ENCODE results near the gene TOGARAM2.

GRCh38 chr2:28949190-28949589 lies 31.9 kb upstream of the TOGARAM2 start:
- TF ChIP-seq SMAD1 (IDR thresholded peaks at IDR 0.05; ENCODE audit: low read depth, partially characterized antibody) (no peak), CTCF (IDR thresholded peaks at IDR 0.05 in 2 of 3, conservative IDR thresholded peaks at IDR 0.05 in 1 of 3; ENCODE audit: control insufficient read depth in 2 of 3, extremely low read depth in 1 of 3, insufficient read depth in 1 of 3, low read depth in 3 of 3, low read length in 3 of 3) (no peak), MXI1 (IDR thresholded peaks at IDR 0.05; ENCODE audit: low read depth, low read length) (no peak), EGR1 (IDR thresholded peaks at IDR 0.05; ENCODE audit: borderline replicate concordance in 1 of 2, low read depth in 2 of 2, low read length in 2 of 2) (no peak), EZH2 (IDR thresholded peaks at IDR 0.05; ENCODE audit: borderline replicate concordance, control insufficient read depth, low read depth, low read length) (no peak), CREB1 (IDR thresholded peaks at IDR 0.05; ENCODE audit: low read depth) (no peak), LARP7 (IDR thresholded peaks at IDR 0.05) (no peak), SPI1 (IDR thresholded peaks at IDR 0.05; ENCODE audit: borderline replicate concordance, insufficient read depth, low read depth, low read length) (no peak), ATF2 (IDR thresholded peaks at IDR 0.05; ENCODE audit: low read length) (no peak), ELK1 (IDR thresholded peaks at IDR 0.05; ENCODE audit: low read depth, low read length) (no peak), POLR2A (IDR thresholded peaks at IDR 0.05; ENCODE audit: low read depth, low read length) (no peak; the same call in 1 of the 2 replicates), RAD51 (IDR thresholded peaks at IDR 0.05) (no peak)
